ENCODE measurements around the gene AGMO. TPM values are rescaled to one million over a fixed set of nuclear protein-coding genes. Genes with fewer than 3 reads are reported as not detected.

The AGMO gene
- total RNA-seq, 3 donors from 2014 or later (not counting 1 experiment from before 2014, with no cell fraction given): not detected

DNA sequence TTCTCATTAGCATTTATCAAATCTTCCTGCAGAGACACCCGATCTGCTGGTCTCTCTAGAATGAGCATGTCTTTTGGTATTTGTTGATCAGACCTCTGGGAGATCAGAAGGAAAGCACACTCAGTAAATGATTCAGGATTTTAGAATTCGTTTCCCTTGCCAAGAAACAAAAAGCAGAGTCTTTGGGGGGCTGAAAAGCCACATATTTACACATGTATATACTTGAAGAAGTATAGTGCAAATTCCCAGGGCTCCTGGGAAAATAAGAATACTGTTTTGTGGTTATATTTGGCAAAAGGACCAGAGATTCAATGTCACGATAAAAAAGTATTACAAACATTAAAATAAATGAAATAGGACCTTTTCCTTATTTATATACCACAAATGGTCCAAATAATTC lies 100.2 kb downstream of the AGMO start:
- H3K9me3 Mint-ChIP-seq: peaks cover 3 to 4% of the 10 kb centered on the region in 2 donors
- no peaks in the 10 kb centered on the region for H3K4me1 ChIP-seq (ENCODE audit: control insufficient read depth, insufficient read depth, low read length)
- no peak overlapping the region for H3K4me3 ChIP-seq (ENCODE audit: low read length)
- 100% methylated on average over 1 of the region's 3 CpGs for WGBS (ENCODE audit: insufficient coverage)
- ATAC-seq (no peak), DNase-seq (no peak)
- H3K27me3 Mint-ChIP-seq (ENCODE audit: low read depth in 2 of 2): no peaks in the 10 kb centered on the region
- intact Hi-C loops (cut with micrococcal nuclease): no loop called here
- no peaks in the 10 kb centered on the region for H3K4me1 Mint-ChIP-seq
- H3K4me3 Mint-ChIP-seq: no peak overlapping the region
- H3K27ac Mint-ChIP-seq: no peak overlapping the region
- no peak overlapping the region for H3K27ac ChIP-seq (ENCODE audit: low read length)
- no peaks in the 10 kb centered on the region for H3K36me3 ChIP-seq (ENCODE audit: control insufficient read depth, insufficient read depth, low read length)
- TF ChIP-seq, protein P1, sequence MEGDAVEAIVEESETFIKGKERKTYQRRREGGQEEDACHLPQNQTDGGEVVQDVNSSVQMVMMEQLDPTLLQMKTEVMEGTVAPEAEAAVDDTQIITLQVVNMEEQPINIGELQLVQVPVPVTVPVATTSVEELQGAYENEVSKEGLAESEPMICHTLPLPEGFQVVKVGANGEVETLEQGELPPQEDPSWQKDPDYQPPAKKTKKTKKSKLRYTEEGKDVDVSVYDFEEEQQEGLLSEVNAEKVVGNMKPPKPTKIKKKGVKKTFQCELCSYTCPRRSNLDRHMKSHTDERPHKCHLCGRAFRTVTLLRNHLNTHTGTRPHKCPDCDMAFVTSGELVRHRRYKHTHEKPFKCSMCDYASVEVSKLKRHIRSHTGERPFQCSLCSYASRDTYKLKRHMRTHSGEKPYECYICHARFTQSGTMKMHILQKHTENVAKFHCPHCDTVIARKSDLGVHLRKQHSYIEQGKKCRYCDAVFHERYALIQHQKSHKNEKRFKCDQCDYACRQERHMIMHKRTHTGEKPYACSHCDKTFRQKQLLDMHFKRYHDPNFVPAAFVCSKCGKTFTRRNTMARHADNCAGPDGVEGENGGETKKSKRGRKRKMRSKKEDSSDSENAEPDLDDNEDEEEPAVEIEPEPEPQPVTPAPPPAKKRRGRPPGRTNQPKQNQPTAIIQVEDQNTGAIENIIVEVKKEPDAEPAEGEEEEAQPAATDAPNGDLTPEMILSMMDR (IDR thresholded peaks at IDR 0.05): no peak
- H3K36me3 Mint-ChIP-seq: no peaks in the 10 kb centered on the region
- H3K27me3 ChIP-seq (ENCODE audit: control insufficient read depth, insufficient read depth, low read length): no peaks in the 10 kb centered on the region
- H3K9me3 ChIP-seq (ENCODE audit: control insufficient read depth, insufficient read depth, low read length): no peaks in the 10 kb centered on the region

DNA sequence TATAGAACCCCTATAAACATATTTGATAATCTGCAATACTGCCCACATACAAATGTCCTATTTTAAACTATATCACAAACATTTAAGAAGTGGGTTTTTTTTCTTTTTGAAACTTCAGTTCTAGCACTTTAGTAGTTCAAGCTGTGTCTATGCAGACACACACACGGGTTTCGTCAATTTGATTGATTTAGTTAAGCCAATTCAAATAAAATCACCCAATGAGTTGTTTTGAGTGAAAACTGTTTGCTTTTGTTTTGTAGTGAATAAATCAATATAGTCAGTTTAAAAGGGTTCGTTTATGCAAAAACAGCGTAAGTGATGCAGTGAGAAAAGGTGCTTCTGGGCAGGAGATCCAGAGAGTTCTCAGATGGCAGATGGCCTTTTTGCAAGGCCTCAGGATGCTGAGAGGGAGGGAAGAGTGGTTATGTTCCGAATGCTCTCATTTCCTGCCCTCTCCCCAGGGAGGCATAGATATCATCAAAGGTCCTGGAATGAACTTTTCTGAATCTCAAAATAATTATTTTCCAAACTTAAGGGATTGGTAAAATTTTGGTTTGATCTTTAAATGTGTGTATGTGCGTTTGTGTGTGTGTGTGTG lies 102.7 kb downstream of the AGMO start:
- Histone ChIP-seq H3K9me3 (ENCODE audit: control insufficient read depth, insufficient read depth, low read length) (no peaks in the 10 kb centered on the region), H3K36me3 (ENCODE audit: control insufficient read depth, insufficient read depth, low read length) (no peaks in the 10 kb centered on the region), H3K27me3 (ENCODE audit: control insufficient read depth, insufficient read depth, low read length) (no peaks in the 10 kb centered on the region), H3K4me3 (ENCODE audit: low read length) (no peak overlapping the region), H3K4me1 (ENCODE audit: control insufficient read depth, insufficient read depth, low read length) (no peaks in the 10 kb centered on the region), H3K27ac (ENCODE audit: low read length) (no peak overlapping the region)
- intact Hi-C loops (cut with micrococcal nuclease): no loop called here
- TF ChIP-seq, protein P1 (IDR thresholded peaks at IDR 0.05): no peak
- no peak overlapping the region for H3K27ac Mint-ChIP-seq
- no peaks in the 10 kb centered on the region for H3K4me1 Mint-ChIP-seq
- H3K36me3 Mint-ChIP-seq: peaks cover 10% of the 10 kb centered on the region
- no peak for ATAC-seq
- DNase-seq: no peak
- H3K4me3 Mint-ChIP-seq: no peak overlapping the region
- H3K9me3 Mint-ChIP-seq: peaks cover 0 to 6% of the 10 kb centered on the region in 2 donors
- H3K27me3 Mint-ChIP-seq (ENCODE audit: low read depth in 2 of 2): no peaks in the 10 kb centered on the region
- WGBS (ENCODE audit: insufficient coverage): 85% methylated on average over 5 of the region's 6 CpGs

DNA sequence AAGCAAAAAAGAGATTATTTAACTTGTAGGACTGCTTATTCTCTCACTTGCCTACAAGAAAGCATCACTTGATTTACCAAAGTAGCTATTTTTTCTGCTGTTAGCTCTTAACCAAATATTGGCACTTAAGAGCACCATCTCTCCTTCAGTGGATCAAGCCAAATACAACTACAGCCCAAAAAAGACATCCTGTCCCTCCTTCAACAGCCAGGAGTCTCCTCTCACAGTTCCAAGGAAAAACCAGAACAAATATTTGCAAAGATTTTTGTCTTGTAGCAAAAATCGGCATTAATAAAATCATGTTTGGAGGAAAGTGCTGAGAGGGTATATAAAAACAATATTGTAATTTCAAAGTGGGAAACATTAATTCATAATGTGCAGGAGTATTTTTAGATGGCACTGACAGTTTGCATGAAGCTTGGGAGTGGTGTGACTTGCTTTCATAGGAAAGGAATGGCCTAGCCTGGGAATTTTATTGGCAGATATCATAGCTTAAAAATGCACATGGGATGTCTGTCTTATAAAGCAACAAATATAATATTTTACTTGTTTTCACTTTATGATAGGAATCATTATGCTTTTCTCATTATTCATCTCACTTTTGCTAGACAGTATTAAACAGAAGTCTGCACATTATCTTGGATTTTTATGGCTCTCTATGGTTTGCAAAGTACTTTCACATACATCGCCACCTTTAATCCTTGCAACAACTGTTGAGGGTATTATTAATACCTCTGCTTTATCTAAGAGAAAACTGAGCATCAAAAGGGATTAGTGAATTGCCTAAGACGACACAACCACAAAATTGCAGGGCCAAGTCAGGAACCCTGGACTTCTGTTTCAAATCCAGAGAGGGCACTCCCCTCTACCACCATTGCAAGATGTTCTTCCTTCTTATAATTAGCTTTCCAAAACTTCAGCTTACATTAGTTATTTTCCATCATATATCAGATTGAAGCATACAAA lies 103.5 kb downstream of the AGMO start:
- Histone ChIP-seq H3K4me3 (ENCODE audit: low read length) (no peak overlapping the region), H3K9me3 (ENCODE audit: control insufficient read depth, insufficient read depth, low read length) (no peaks in the 10 kb centered on the region), H3K27me3 (ENCODE audit: control insufficient read depth, insufficient read depth, low read length) (no peaks in the 10 kb centered on the region), H3K27ac (ENCODE audit: low read length) (no peak overlapping the region), H3K4me1 (ENCODE audit: control insufficient read depth, insufficient read depth, low read length) (no peaks in the 10 kb centered on the region), H3K36me3 (ENCODE audit: control insufficient read depth, insufficient read depth, low read length) (no peaks in the 10 kb centered on the region)
- peaks cover 1 to 7% of the 10 kb centered on the region in 2 donors for H3K9me3 Mint-ChIP-seq
- no peak for DNase-seq
- H3K4me1 Mint-ChIP-seq: no peaks in the 10 kb centered on the region
- 76% methylated on average over 2 of the region's 3 CpGs for WGBS (ENCODE audit: insufficient coverage)
- no peaks in the 10 kb centered on the region for H3K27me3 Mint-ChIP-seq (ENCODE audit: low read depth in 2 of 2)
- H3K36me3 Mint-ChIP-seq: peaks cover 10% of the 10 kb centered on the region
- no peak overlapping the region for H3K4me3 Mint-ChIP-seq
- ATAC-seq: no peak
- no peak overlapping the region for H3K27ac Mint-ChIP-seq
- intact Hi-C loops (cut with micrococcal nuclease): no loop called here
- TF ChIP-seq, protein P1 (IDR thresholded peaks at IDR 0.05): no peak

Data from natural killer cell (primary cell).